GM12872 (cell line): Measurements from ENCODE around the gene FBXL17.

ENCODE experiments used
- TF ChIP-seq, protein P1 (sequence below): IDR thresholded peaks from 3 replicates; pipeline ENCODE4 v1.5.1; 2011; ENCODE audit warnings: low read depth, mild to moderate bottlenecking, low read length, moderate library complexity; ENCODE audit not compliant: insufficient read depth

FBXL17 gene

GRCh38 chr5:108369167-108369566 is 12.7 kb downstream of the FBXL17 start:
- TF ChIP-seq, protein P1, sequence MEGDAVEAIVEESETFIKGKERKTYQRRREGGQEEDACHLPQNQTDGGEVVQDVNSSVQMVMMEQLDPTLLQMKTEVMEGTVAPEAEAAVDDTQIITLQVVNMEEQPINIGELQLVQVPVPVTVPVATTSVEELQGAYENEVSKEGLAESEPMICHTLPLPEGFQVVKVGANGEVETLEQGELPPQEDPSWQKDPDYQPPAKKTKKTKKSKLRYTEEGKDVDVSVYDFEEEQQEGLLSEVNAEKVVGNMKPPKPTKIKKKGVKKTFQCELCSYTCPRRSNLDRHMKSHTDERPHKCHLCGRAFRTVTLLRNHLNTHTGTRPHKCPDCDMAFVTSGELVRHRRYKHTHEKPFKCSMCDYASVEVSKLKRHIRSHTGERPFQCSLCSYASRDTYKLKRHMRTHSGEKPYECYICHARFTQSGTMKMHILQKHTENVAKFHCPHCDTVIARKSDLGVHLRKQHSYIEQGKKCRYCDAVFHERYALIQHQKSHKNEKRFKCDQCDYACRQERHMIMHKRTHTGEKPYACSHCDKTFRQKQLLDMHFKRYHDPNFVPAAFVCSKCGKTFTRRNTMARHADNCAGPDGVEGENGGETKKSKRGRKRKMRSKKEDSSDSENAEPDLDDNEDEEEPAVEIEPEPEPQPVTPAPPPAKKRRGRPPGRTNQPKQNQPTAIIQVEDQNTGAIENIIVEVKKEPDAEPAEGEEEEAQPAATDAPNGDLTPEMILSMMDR: no peak

DNA sequence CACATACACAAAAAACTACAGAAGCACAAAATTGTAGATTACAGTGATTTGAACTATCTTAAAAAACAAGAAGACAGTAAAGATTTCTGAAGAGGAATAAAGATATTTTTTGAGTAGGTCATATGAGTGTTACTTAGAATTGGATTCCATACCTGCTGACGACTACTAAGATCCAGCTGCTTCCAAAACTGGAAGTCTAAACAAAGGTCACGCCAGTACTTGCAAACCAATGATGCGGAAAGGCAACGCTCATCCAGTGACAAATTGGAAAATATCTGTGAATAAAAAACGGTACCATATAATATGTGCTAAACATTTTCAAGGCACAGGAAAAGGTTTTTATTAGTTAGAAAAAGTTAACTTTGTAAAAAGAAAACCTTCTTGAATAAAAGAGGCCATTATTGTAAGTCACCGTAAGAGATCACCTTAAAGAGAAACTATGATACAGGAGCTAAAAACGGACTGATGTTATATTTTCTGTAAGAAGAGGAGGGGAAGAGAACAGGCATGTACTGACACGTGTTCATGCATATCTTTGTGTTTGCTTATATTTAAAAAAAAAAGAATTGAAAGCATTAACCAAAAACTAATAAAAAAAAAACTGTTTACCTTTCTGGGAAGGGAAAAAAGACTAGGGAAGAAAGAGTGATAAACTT is 14.1 kb downstream of the FBXL17 start:
- TF ChIP-seq, protein P1: no peak

DNA sequence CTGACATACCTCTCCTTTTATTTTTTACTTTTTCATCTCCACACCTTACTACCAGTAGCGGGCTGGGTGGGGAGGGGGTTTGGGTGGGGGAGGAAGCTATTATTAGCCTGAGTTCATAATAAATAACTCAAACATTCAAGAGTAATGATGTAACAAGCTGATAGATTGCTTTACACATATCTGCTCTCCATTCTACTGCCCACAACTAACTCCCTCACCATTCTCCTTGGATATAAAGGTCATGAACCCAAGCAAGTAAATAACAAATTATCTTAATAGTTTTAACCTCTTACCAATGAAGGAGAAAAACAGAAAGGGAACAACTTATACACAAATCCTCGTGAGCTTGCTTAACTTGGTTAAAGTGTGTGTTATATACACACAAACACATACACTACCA is 15.4 kb downstream of the FBXL17 start:
- TF ChIP-seq, protein P1: no peak

- TF ChIP-seq, protein P1: no peak
These were observed 20.1 kb downstream of the FBXL17 start for GRCh38 chr5:108361771-108362170.

DNA sequence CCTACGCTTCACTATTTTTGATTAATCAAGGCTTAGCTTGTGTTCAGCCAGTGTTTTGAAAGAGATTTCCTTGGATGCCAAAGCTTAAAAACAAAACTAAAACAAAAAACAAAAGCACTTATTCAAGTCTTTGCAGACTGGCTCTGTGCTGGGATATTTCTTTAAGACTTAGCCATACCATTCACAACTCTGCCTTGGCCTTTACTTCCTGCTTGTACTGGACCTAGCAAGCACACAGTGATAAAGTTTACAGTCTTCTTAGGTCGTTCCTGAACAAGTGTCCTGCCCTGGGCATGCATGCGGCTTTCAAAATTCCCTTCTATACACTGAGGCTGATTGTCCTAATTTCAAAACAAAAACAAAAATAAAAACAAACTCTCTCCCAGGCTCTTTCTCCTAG is 20.7 kb downstream of the FBXL17 start:
- TF ChIP-seq, protein P1: no peak

GRCh38 chr5:108360280-108360679 is 21.6 kb downstream of the FBXL17 start:
- TF ChIP-seq, protein P1: no peak

- TF ChIP-seq, protein P1: no peak
These were observed 25.6 kb downstream of the FBXL17 start for GRCh38 chr5:108356286-108356685.
